Upper lobe of left lung (tissue), 4 donors: ENCODE data around the gene JARID2.

ENCODE experiments used
- POLR2A ChIP-seq, 4 donors: fragments of 450-650 bp; IDR thresholded peaks; one replicate each; pipeline ENCODE4 v1.5.1; 2016 to 2017; ENCODE audit warnings: antibody characterized with exemption in 4 of 4, mild to moderate bottlenecking in 2 of 4
- POLR2AphosphoS5 ChIP-seq, 2 donors: sonication (generic); formaldehyde crosslinking; IDR thresholded peaks; one replicate each; pipeline ENCODE4 v1.5.1; 2017; ENCODE audit warnings: antibody characterized with exemption in 2 of 2
- TF ChIP-seq, protein P1 (sequence below), 6 experiments: fragments of 450-650 bp in 4 of 6; fragments of 200-600 bp in 2 of 6; sonication (generic) in 2 of 6; IDR thresholded peaks; one replicate each; pipeline ENCODE4 v1.5.1; 2016 to 2019; ENCODE audit warnings: antibody characterized with exemption in 6 of 6

GRCh38 chr6:15517600-15517999 lies 271.7 kb downstream of the JARID2 start:
- TF ChIP-seq, protein P1, sequence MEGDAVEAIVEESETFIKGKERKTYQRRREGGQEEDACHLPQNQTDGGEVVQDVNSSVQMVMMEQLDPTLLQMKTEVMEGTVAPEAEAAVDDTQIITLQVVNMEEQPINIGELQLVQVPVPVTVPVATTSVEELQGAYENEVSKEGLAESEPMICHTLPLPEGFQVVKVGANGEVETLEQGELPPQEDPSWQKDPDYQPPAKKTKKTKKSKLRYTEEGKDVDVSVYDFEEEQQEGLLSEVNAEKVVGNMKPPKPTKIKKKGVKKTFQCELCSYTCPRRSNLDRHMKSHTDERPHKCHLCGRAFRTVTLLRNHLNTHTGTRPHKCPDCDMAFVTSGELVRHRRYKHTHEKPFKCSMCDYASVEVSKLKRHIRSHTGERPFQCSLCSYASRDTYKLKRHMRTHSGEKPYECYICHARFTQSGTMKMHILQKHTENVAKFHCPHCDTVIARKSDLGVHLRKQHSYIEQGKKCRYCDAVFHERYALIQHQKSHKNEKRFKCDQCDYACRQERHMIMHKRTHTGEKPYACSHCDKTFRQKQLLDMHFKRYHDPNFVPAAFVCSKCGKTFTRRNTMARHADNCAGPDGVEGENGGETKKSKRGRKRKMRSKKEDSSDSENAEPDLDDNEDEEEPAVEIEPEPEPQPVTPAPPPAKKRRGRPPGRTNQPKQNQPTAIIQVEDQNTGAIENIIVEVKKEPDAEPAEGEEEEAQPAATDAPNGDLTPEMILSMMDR (IDR thresholded peaks at IDR 0.05): no peak
- TF ChIP-seq POLR2A (IDR thresholded peaks at IDR 0.05) (no peak), POLR2AphosphoS5 (IDR thresholded peaks at IDR 0.05) (no peak)
